ENCODE results near the gene VWDE. TPM values are rescaled to one million over a fixed set of nuclear protein-coding genes. Genes with fewer than 3 reads are reported as not detected.

VWDE gene
- total RNA-seq, 3 donors from 2014 or later = 8.8 to 17.0 TPM; not detected in 1

- DNase-seq (ENCODE audit: low spot score in 2 of 2) = no peak
- H3K36me3 ChIP-seq = no peaks in the 10 kb centered on the region
- intact Hi-C loops (cut with DNase I; ENCODE audit: low total_unique reads) = no loop called here
- TF ChIP-seq POLR2AphosphoS5 (IDR thresholded peaks at IDR 0.05) (no peak), CTCF (IDR thresholded peaks at IDR 0.05) (no peak), POLR2A (IDR thresholded peaks at IDR 0.05) (no peak)
- H3K4me1 ChIP-seq = no peaks in the 10 kb centered on the region
- no peak overlapping the region for H3K4me3 ChIP-seq
- H3K9me3 ChIP-seq = peaks cover 0 to 24% of the 10 kb centered on the region in 2 donors
- no peak overlapping the region for H3K27ac ChIP-seq
- no peaks in the 10 kb centered on the region for H3K27me3 ChIP-seq
Observed at GRCh38 chr7:12303062-12303461, 100.6 kb downstream of the VWDE start.

GRCh38 chr7:12300415-12300814 is 103.2 kb downstream of the VWDE start:
- no peak for DNase-seq (ENCODE audit: low spot score in 2 of 2)
- TF ChIP-seq POLR2AphosphoS5 (IDR thresholded peaks at IDR 0.05) (no peak), CTCF (IDR thresholded peaks at IDR 0.05) (no peak), POLR2A (IDR thresholded peaks at IDR 0.05) (no peak)
- intact Hi-C loops (cut with DNase I; ENCODE audit: low total_unique reads) = no loop called here

GRCh38 chr7:12299367-12299766 is 104.3 kb downstream of the VWDE start:
- intact Hi-C loops (cut with DNase I; ENCODE audit: low total_unique reads) = no loop called here
- Histone ChIP-seq H3K9me3 (peaks cover 0 to 13% of the 10 kb centered on the region in 2 donors), H3K4me3 (no peak overlapping the region), H3K27me3 (no peaks in the 10 kb centered on the region), H3K27ac (no peak overlapping the region), H3K36me3 (no peaks in the 10 kb centered on the region), H3K4me1 (no peaks in the 10 kb centered on the region)
- no peak for TF ChIP-seq POLR2A (IDR thresholded peaks at IDR 0.05)
- TF ChIP-seq POLR2AphosphoS5 (IDR thresholded peaks at IDR 0.05) = no peak
- no peak for TF ChIP-seq CTCF (IDR thresholded peaks at IDR 0.05)
- no peak for DNase-seq (ENCODE audit: low spot score in 2 of 2)

More at GRCh38 chr7:12300415-12300814, 103.2 kb downstream of the VWDE start:
- H3K4me1 ChIP-seq = no peaks in the 10 kb centered on the region
- no peak overlapping the region for H3K4me3 ChIP-seq
- H3K9me3 ChIP-seq = peaks cover 0 to 24% of the 10 kb centered on the region in 2 donors
- no peaks in the 10 kb centered on the region for H3K36me3 ChIP-seq
- no peaks in the 10 kb centered on the region for H3K27me3 ChIP-seq
- H3K27ac ChIP-seq = no peak overlapping the region

- Histone ChIP-seq H3K27ac (no peak overlapping the region), H3K4me3 (no peak overlapping the region), H3K9me3 (no peaks in the 10 kb centered on the region), H3K27me3 (no peaks in the 10 kb centered on the region), H3K4me1 (no peaks in the 10 kb centered on the region), H3K36me3 (no peaks in the 10 kb centered on the region)
- intact Hi-C loops (cut with DNase I; ENCODE audit: low total_unique reads) = no loop called here
- TF ChIP-seq POLR2A (IDR thresholded peaks at IDR 0.05) = no peak
- TF ChIP-seq POLR2AphosphoS5 (IDR thresholded peaks at IDR 0.05) = no peak
- no peak for TF ChIP-seq CTCF (IDR thresholded peaks at IDR 0.05)
- peak in 1 of 2 donors; percentile 17 for DNase-seq (ENCODE audit: low spot score in 2 of 2)
Observed at GRCh38 chr7:12297283-12298108, 106.2 kb downstream of the VWDE start.

GRCh38 chr7:12296051-12296570 is 107.6 kb downstream of the VWDE start:
- DNase-seq (ENCODE audit: low spot score in 2 of 2) = no peak
- TF ChIP-seq CTCF (IDR thresholded peaks at IDR 0.05) (no peak), POLR2A (IDR thresholded peaks at IDR 0.05) (no peak), POLR2AphosphoS5 (IDR thresholded peaks at IDR 0.05) (no peak)
- Histone ChIP-seq H3K4me3 (no peak overlapping the region), H3K4me1 (no peaks in the 10 kb centered on the region), H3K9me3 (peaks cover 0 to 7% of the 10 kb centered on the region in 2 donors), H3K36me3 (no peaks in the 10 kb centered on the region), H3K27me3 (no peaks in the 10 kb centered on the region), H3K27ac (no peak overlapping the region)
- intact Hi-C loops (cut with DNase I; ENCODE audit: low total_unique reads) = no loop called here
